ENCODE data around the gene STAB2.
A peak's percentile ranks its signal among the peaks of the same experiment; 100 is the strongest.

Gene STAB2

DNA sequence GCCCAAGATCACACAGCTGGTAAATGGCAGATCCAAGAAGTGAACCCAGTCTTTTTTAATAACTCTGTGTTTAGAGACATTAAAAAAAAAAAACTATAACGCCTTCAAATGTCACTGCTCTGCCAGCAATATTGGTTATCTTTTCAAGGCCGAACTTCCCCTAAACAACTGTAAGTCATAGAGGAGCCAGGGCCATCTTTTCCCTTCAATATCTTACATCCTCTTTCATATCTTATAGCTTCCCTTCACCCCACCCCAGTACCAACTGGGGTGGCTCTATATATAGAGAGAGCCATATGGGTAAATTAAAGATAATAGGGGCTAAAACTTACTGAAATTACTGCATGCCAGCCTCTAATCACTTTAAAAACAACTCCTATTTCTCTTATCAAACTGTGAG lies 100.2 kb downstream of the STAB2 start:
- no peak overlapping the region for H3K4me3 ChIP-seq (IDR thresholded peaks at IDR 0.05; ENCODE audit: insufficient read depth, low read depth, low read length)
- no peaks in the 10 kb centered on the region for H3K27me3 ChIP-seq (ENCODE audit: insufficient read depth, low read depth)
- no peaks in the 10 kb centered on the region for H3K79me2 ChIP-seq (ENCODE audit: insufficient read depth, low read depth)
- H3K9ac ChIP-seq = no peak overlapping the region
- H3K4me2 ChIP-seq = no peak overlapping the region
- no peaks in the 10 kb centered on the region for H3K36me3 ChIP-seq (ENCODE audit: insufficient read depth)
- H2AFZ ChIP-seq (ENCODE audit: low read depth) = no peak overlapping the region
- no peak overlapping the region for H3K27ac ChIP-seq
- TF ChIP-seq, protein P1, sequence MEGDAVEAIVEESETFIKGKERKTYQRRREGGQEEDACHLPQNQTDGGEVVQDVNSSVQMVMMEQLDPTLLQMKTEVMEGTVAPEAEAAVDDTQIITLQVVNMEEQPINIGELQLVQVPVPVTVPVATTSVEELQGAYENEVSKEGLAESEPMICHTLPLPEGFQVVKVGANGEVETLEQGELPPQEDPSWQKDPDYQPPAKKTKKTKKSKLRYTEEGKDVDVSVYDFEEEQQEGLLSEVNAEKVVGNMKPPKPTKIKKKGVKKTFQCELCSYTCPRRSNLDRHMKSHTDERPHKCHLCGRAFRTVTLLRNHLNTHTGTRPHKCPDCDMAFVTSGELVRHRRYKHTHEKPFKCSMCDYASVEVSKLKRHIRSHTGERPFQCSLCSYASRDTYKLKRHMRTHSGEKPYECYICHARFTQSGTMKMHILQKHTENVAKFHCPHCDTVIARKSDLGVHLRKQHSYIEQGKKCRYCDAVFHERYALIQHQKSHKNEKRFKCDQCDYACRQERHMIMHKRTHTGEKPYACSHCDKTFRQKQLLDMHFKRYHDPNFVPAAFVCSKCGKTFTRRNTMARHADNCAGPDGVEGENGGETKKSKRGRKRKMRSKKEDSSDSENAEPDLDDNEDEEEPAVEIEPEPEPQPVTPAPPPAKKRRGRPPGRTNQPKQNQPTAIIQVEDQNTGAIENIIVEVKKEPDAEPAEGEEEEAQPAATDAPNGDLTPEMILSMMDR (conservative IDR thresholded peaks at IDR 0.05; ENCODE audit: low read depth, low read length) = no peak
- H3K4me1 ChIP-seq (ENCODE audit: low read depth, poor library complexity, severe bottlenecking) = peaks cover 22% of the 10 kb centered on the region
- no peaks in the 10 kb centered on the region for H4K20me1 ChIP-seq (ENCODE audit: insufficient read depth)

DNA sequence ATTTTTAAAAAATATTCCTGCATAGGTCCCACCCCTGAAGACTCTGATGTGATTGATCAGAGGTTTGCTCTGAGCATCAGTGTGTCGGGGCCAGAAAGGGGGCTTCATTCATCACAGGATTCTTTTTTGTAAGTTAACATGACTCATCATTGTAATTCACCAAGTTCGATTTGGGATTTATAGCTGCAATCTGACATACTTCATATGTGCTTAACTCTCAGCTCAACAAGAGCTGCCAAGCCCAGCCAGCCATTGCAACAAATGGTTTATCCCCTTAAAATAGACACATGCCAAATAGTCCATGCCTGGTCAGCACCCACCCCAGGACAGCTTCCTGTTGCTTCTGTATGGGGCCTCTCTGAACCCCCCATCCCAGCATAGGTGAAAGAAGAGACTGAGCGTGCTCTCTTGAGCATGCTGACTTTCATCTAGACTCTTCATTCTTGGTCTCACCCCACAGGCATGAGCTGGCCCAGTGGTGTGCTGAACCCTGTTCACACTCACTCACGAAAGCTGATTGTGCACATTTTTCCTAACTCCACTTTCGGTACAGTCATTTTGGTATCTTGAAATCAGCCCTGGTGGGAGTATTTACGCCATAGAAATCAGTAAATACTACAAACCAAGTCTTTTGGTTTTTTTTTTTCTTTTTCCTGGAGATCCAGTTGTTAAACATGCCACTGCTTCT lies 101.4 kb downstream of the STAB2 start:
- Histone ChIP-seq H3K27me3 (ENCODE audit: insufficient read depth, low read depth) (no peaks in the 10 kb centered on the region), H3K27ac (peak overlapping the region; percentile 38; the same call in 1 of the 2 replicates), H3K9ac (no peak overlapping the region), H3K79me2 (ENCODE audit: insufficient read depth, low read depth) (no peaks in the 10 kb centered on the region), H3K4me3 (IDR thresholded peaks at IDR 0.05; ENCODE audit: insufficient read depth, low read depth, low read length) (no peak overlapping the region), H3K36me3 (ENCODE audit: insufficient read depth) (no peaks in the 10 kb centered on the region), H2AFZ (ENCODE audit: low read depth) (peak overlapping the region; percentile 17; the same call in 1 of the 2 replicates), H3K4me1 (ENCODE audit: low read depth, poor library complexity, severe bottlenecking) (peaks cover 22% of the 10 kb centered on the region), H3K4me2 (peak overlapping the region; percentile 18; the same call in 1 of the 2 replicates), H4K20me1 (ENCODE audit: insufficient read depth) (no peaks in the 10 kb centered on the region)
- TF ChIP-seq, protein P1 (conservative IDR thresholded peaks at IDR 0.05; ENCODE audit: low read depth, low read length) = no peak

DNA sequence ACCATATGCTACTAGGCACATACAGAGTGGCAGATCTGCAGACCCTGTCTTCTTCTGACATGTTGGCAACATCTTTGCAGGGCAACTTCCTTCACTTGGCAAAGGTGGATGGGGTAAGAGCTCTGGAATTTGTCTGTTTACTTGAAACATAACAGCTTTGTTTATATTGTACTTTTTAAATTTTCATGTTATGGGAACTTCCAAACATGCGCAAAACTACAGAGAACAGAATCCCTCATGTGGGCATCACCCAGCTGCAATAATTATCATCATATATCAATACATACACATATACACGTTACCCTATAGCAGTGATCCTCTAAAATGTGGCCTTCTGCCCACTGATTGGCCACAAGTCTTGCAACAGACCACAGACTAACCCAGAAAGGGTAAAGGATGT lies 103.4 kb downstream of the STAB2 start:
- Histone ChIP-seq H2AFZ (ENCODE audit: low read depth) (no peak overlapping the region), H4K20me1 (ENCODE audit: insufficient read depth) (no peaks in the 10 kb centered on the region), H3K9ac (no peak overlapping the region), H3K27me3 (ENCODE audit: insufficient read depth, low read depth) (no peaks in the 10 kb centered on the region), H3K4me3 (IDR thresholded peaks at IDR 0.05; ENCODE audit: insufficient read depth, low read depth, low read length) (no peak overlapping the region), H3K36me3 (ENCODE audit: insufficient read depth) (no peaks in the 10 kb centered on the region), H3K27ac (no peak overlapping the region), H3K4me2 (no peak overlapping the region), H3K4me1 (ENCODE audit: low read depth, poor library complexity, severe bottlenecking) (peaks cover 22% of the 10 kb centered on the region), H3K79me2 (ENCODE audit: insufficient read depth, low read depth) (no peaks in the 10 kb centered on the region)
- TF ChIP-seq, protein P1 (conservative IDR thresholded peaks at IDR 0.05; ENCODE audit: low read depth, low read length) = no peak

DNA sequence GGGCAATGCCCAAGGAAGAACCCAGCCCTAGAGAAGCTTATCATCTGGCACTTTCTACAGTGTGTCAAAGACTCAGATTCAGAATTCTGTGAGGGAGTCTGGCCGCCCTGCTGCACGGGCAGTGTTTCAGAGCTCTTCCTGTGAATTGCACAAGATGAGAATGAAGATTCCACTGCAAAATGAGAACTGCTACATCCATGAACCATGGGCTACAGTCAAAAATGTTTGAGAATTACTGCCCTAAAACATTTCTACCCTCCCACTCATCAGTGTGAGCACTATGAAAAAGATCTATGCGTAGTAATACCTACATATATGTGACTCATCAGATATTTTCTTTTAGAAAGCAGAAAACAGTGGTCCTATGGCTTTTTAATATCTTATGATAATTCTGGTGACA lies 104.0 kb downstream of the STAB2 start:
- Histone ChIP-seq H3K27me3 (ENCODE audit: insufficient read depth, low read depth) (no peaks in the 10 kb centered on the region), H3K4me3 (IDR thresholded peaks at IDR 0.05; ENCODE audit: insufficient read depth, low read depth, low read length) (no peak overlapping the region), H3K9ac (no peak overlapping the region), H4K20me1 (ENCODE audit: insufficient read depth) (no peaks in the 10 kb centered on the region), H3K36me3 (ENCODE audit: insufficient read depth) (no peaks in the 10 kb centered on the region), H2AFZ (ENCODE audit: low read depth) (no peak overlapping the region), H3K4me1 (ENCODE audit: low read depth, poor library complexity, severe bottlenecking) (peaks cover 27% of the 10 kb centered on the region), H3K27ac (no peak overlapping the region), H3K79me2 (ENCODE audit: insufficient read depth, low read depth) (no peaks in the 10 kb centered on the region), H3K4me2 (no peak overlapping the region)
- TF ChIP-seq, protein P1 (conservative IDR thresholded peaks at IDR 0.05; ENCODE audit: low read depth, low read length) = no peak

Data from KMS-11 (cell line).